Right hindlimb (tissue), 1 donor: Measurements from ENCODE around the gene RHEX.
"Not testable (repeated sequence)": the region's sequence is repeated elsewhere in the genome, so short reads cannot be mapped to it uniquely, and the experiment has no call there.

Experiments
- DNase-seq: peaks from one replicate; pipeline ENCODE4 v3.0.0-alpha.2; 2018

The RHEX gene

DNA sequence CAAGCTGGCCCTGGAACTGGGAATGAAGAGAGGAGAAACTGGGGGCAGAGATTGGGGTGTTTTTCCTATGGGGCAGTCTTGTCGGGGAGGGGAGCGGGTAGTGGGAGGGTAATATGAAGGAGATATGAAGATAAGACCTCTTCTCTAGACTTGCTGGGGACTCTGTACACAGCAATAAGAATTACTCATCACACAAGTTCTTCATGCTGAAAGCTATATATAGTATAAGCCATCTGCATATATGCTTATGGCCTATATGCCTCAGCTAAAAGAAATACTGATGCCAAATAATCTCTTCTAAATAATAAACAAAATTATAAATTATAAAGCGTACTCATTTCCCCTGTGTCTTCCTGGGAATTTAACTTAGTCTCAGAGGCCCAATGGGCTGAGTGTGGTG lies 7.9 kb downstream of the RHEX start:
- DNase-seq, result no peak

- DNase-seq, result no peak
Measured at GRCh38 chr1:206062464-206062863, 9.5 kb downstream of the RHEX start.

- not testable (repeated sequence) for DNase-seq
Measured at GRCh38 chr1:206064001-206064400, 11.0 kb downstream of the RHEX start.

- DNase-seq, result not testable (repeated sequence)
Measured at GRCh38 chr1:206064501-206064900, 11.5 kb downstream of the RHEX start.

- DNase-seq, result no peak
Measured at GRCh38 chr1:206065547-206066145, 12.7 kb downstream of the RHEX start.

- DNase-seq, result no peak
Measured at GRCh38 chr1:206066479-206067171, 13.7 kb downstream of the RHEX start.

DNA sequence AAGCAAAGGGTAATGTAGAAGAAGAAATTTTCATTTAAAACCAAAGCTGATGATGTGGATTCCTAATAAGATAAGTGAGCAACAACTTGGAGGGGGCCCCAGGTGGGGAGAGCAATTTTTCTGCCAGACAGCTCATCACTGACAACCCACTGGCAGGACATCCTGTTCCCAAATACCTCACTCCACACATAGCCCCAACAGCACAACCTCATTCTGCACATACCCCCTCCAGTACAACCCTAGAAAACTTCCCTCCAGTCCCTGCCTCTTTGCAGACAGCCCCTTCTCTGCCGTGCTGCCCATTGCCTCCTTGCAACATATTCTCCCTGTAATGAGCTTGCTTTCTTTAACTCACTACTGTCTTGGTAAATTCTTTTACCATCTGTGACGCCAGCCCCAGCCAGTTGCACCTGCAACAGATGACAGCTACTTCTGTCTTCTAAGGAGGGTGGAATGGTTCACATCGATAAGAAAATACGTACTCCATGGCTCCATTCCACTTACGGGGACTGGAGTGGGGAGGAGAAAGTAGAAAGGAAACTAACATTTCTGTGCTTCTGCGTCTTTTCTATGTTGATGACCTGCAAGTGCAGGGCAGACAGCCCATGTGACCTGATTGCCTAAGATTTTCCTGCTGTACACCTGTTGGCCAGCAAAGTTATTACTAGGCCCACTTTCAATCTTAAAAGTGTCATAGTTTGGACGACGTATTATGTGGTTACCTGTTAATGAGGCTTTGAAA lies 14.7 kb downstream of the RHEX start:
- no peak for DNase-seq

DNA sequence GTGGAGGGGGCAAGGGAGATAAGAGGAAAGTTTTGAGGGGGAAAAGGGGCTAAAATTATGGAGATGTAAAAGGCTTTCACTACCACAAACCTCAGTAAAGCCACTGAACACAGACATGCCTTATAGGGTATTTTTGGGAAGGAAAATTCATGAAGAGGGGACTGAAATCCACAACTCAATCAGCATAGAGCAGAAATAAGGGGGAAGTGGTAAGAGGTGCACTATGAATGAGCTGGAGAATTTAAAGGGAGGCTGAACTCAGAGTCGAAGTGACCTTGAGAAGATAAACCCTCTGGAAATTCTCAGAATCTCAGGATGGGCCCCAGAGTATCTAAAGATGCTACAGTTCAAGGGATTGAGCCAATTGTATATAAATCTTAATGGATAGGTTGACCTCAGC lies 15.3 kb downstream of the RHEX start:
- DNase-seq, result no peak

GRCh38 chr1:206070627-206071304 lies 17.8 kb downstream of the RHEX start:
- no peak for DNase-seq

DNA sequence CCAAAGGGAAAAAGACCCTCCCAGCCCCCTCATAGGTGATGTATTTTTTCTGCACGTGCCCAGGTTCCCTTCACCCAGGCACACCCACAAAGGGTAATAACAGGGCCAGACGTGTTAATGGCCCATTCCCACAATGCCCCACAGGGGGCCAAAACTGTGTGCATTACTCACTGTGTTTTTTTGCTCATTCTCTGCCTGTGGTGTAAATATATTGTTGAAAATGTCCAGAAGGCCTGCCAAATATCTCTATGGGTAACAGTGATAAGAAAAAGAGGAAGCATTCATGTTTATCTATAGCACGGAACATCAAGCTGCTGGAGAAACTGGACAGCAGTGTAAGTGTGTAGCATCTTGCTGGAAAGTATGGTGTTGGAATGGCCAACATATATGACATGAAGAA lies 21.9 kb downstream of the RHEX start:
- no peak for DNase-seq

DNA sequence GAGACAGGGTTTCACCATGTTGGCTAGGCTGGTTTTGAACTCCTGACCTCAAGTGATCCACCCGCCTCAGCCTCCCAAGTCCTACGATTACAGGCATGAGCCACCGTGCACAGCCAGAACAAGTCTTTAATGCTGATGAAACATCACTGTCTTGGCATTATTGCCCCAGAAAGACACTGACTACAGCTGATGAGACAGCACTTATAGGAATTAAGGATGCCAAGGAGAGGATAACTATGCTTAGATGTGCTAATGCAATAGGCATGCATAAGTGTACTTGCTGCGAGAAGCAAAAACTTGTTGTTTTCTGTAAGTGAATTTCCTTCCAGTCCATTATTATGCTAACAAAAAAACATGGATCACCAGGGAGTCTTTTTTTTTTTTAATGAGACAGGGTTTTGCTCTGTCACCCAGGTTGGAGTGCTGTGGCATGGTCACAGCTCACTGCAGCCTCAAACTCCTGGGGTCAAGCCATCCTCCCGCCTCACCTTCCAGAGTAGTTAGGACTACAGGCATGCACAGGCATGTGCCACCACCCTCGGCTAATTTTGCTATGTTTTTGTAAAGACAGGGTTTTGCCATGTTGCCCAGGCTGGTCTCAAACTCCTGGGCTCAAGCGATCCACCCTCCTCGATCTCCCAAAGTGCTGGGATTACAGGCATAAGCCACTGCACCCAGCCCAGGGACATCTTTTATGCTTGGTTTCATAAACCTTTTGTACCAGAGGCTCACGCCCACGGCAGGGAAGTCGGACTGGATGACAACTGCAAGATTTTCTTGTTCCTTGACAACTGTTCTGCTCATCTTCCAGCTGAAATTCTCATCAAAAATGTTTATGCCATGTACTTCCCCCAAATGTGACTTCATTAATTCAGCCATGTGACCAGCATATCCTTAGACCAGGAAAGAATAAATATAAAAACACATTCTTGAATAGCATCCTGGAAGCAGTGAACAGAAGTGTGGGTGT lies 23.1 kb downstream of the RHEX start:
- DNase-seq, result no peak

GRCh38 chr1:206079135-206079534 lies 26.2 kb downstream of the RHEX start:
- DNase-seq, result no peak

DNA sequence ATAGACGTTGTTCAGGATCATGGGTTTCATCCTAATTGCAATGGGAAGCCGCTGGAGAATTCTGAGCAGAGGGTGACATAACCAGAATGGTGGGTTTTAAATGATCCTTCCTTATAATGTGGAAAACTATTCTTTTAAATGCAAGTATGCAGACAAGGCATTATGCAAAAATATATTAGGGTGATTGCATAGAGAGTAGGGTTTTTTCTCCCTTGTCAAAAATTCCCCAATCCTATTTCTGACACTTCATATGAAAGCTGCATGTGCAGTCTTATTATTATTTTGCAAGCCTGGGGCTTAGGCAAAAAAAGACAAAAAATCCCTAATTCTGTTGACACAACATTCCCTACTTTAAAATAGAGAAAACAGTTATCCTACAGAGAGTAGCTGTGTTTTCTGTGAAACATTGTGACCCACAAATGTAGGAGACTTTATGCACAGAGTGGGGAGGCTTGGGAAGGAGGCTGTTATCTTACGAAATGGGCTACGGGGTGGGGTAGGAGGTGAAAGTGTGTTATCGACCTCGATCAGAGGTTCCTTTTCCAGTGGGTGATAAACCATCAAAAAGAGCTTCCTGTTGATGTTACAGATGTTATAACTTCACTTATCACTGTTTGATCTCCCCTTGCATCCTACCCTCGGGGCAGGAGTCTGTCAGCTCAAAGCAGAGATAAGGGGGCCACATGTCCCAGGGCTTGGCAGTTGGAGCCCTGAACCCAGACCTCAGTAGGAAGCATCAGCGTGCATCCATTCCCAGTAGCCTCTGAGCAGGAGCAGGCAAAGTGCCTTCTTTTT lies 27.2 kb downstream of the RHEX start:
- no peak for DNase-seq

DNA sequence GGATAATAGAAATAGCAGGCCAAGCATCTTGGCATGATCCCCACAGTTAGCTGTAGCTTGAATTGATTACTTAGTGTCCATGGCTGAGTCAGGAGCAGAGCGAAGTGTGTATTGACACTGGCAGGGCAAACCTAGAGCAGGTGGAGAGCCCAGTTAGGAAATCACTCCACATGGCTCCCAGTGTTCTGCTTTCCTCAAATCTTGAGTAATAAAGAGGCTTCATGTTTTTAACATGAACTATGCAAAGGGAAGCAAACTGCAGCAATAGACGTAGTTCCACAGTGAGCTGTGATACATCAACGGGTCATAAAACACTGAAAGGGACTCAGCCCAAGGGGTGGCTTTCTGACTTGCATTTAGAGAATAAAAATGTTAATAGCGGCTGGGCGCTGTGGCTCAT lies 28.9 kb downstream of the RHEX start:
- no peak for DNase-seq

- DNase-seq, result no peak
Measured at GRCh38 chr1:206082831-206083695, 30.1 kb downstream of the RHEX start.

GRCh38 chr1:206083750-206084149 lies 30.8 kb downstream of the RHEX start:
- DNase-seq, result no peak

DNA sequence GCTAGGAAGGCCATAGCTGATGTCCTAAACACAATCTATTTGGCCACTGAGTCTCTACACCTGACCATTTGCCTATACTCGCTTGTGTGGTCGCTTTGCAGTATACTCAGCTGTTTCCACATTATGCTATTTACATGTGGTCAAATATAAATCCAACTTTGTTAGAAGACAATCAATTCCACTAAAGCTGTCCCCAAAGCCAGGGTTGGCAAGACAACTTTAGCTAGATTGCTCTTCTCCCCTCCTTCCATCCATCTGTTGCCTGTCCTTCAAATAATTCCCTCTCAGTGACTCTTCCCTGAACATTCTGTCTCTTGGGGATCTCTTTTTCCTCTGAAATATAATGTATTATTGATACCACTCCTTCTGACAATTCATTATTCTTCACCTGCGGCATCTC lies 34.1 kb downstream of the RHEX start:
- DNase-seq, result no peak

GRCh38 chr1:206089341-206089740 lies 36.4 kb downstream of the RHEX start:
- DNase-seq, result no peak

- no peak for DNase-seq
Measured at GRCh38 chr1:206094024-206094423, 41.1 kb downstream of the RHEX start.

DNA sequence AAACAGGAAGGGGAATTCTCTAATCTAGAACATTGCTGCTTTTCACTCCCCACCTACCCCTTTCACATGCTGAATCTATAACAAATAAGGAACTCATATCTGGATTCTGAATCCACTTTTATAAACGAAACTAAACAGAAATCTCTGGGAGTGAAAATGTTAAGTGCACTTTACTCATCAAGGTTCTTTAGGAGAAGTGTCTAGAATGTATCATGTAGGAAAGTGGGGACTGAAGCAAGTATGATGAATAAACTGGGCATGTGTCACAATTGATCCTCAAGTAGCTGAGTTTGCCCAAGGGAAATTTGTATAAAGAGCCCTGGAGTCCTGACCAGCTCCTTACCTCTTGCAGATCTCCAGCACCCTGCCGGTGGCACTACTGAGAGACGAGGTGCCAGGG lies 44.4 kb downstream of the RHEX start:
- no peak for DNase-seq
